KMS-11 (cell line): ENCODE measurements around the gene KCTD16.

Experiments used
- H2AFZ ChIP-seq: fragments of 200-600 bp; sonication (generic); 2 replicates; pipeline ENCODE4 v1.6.1; 2016; ENCODE audit warnings: antibody characterized with exemption, mixed run types, low read depth
- H3K27ac ChIP-seq: fragments of 200-600 bp; sonication (generic); 2 replicates; pipeline ENCODE4 v1.6.1; 2016; ENCODE audit warnings: mild to moderate bottlenecking, mixed run types
- H3K27me3 ChIP-seq: fragments of 200-600 bp; sonication (generic); 2 replicates; pipeline ENCODE4 v1.6.1; 2017; ENCODE audit warnings: mild to moderate bottlenecking, low read depth, mixed run types, moderate library complexity; ENCODE audit not compliant: insufficient read depth
- H3K36me3 ChIP-seq: fragments of 200-600 bp; sonication (generic); 2 replicates; pipeline ENCODE4 v1.6.1; 2017; ENCODE audit warnings: mild to moderate bottlenecking, mixed run types; ENCODE audit not compliant: insufficient read depth
- H3K4me1 ChIP-seq: fragments of 200-600 bp; sonication (generic); 2 replicates; pipeline ENCODE4 v1.6.1; 2016; ENCODE audit warnings: mild to moderate bottlenecking, low read depth, mixed run types; ENCODE audit not compliant: poor library complexity, severe bottlenecking
- H3K4me2 ChIP-seq: fragments of 200-600 bp; sonication (generic); 2 replicates; pipeline ENCODE4 v1.7.0; 2016; ENCODE audit warnings: mild to moderate bottlenecking, mixed run types
- H3K4me3 ChIP-seq: fragments of 200-600 bp; sonication (generic); IDR thresholded peaks from 2 replicates; pipeline ENCODE4 v1.6.1; 2017; ENCODE audit warnings: low read depth, low read length, mixed read lengths; ENCODE audit not compliant: insufficient read depth
- H3K79me2 ChIP-seq: fragments of 200-600 bp; sonication (generic); 2 replicates; pipeline ENCODE4 v1.6.1; 2016; ENCODE audit warnings: low read depth, mixed run types; ENCODE audit not compliant: insufficient read depth
- H3K9ac ChIP-seq: fragments of 200-600 bp; sonication (generic); 2 replicates; pipeline ENCODE4 v1.6.1; 2016; ENCODE audit warnings: mild to moderate bottlenecking, mixed run types
- H4K20me1 ChIP-seq: fragments of 200-600 bp; sonication (generic); 2 replicates; pipeline ENCODE4 v1.6.1; 2016; ENCODE audit warnings: mild to moderate bottlenecking, mixed run types; ENCODE audit not compliant: insufficient read depth
- TF ChIP-seq, protein P1 (sequence below): fragments of 200-600 bp; sonication (generic); conservative IDR thresholded peaks from 2 replicates; pipeline ENCODE4 v1.6.1; 2017; ENCODE audit warnings: low read depth, mild to moderate bottlenecking, antibody characterized with exemption, low read length, moderate library complexity, mixed read lengths

The KCTD16 gene

DNA sequence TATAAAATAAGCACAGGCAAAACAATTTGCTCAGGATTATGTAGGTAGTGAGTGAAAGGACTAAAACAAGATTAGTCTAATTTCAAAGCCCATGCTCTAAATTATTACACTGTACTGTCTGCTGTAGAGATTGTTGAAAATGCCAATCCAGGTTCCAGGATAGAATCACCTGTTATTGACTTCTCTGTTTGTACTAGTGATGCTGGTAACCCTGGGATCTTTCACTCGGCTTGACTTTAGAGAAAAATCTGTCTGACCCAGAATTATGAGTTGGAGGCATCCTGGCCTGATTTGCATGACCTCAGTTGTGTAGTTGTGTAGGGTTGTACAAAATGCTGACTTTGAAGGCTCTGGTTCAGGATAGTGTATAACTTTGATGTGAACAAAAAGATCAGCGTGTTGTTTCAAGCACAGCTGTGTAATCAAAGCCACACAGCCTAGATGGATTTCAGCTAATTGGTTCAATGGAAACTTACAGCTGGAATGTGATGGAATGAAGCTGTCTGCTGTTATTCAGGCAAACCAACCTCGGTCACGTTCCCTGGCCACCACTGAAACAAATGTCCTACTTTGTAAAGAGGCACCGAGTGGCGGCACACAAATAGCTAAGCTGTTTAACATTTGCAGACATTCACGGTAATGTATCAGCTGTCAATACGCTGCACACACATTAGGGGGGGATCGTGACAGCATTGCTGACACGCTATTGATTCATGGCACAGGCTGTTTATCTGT is 340.3 kb downstream of the KCTD16 start:
- no peak overlapping the region for H3K9ac ChIP-seq
- H3K79me2 ChIP-seq = no peaks in the 10 kb centered on the region
- no peak overlapping the region for H3K4me2 ChIP-seq
- no peaks in the 10 kb centered on the region for H3K27me3 ChIP-seq
- TF ChIP-seq, protein P1, sequence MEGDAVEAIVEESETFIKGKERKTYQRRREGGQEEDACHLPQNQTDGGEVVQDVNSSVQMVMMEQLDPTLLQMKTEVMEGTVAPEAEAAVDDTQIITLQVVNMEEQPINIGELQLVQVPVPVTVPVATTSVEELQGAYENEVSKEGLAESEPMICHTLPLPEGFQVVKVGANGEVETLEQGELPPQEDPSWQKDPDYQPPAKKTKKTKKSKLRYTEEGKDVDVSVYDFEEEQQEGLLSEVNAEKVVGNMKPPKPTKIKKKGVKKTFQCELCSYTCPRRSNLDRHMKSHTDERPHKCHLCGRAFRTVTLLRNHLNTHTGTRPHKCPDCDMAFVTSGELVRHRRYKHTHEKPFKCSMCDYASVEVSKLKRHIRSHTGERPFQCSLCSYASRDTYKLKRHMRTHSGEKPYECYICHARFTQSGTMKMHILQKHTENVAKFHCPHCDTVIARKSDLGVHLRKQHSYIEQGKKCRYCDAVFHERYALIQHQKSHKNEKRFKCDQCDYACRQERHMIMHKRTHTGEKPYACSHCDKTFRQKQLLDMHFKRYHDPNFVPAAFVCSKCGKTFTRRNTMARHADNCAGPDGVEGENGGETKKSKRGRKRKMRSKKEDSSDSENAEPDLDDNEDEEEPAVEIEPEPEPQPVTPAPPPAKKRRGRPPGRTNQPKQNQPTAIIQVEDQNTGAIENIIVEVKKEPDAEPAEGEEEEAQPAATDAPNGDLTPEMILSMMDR = no peak
- no peaks in the 10 kb centered on the region for H4K20me1 ChIP-seq
- H3K36me3 ChIP-seq = no peaks in the 10 kb centered on the region
- no peak overlapping the region for H3K4me3 ChIP-seq
- no peak overlapping the region for H3K27ac ChIP-seq
- no peaks in the 10 kb centered on the region for H3K4me1 ChIP-seq
- no peak overlapping the region for H2AFZ ChIP-seq

GRCh38 chr5:144511580-144512072 is 341.0 kb downstream of the KCTD16 start:
- H2AFZ ChIP-seq = no peak overlapping the region
- TF ChIP-seq, protein P1 = no peak
- no peaks in the 10 kb centered on the region for H3K79me2 ChIP-seq
- no peak overlapping the region for H3K4me2 ChIP-seq
- no peak overlapping the region for H3K27ac ChIP-seq
- H3K4me1 ChIP-seq = no peaks in the 10 kb centered on the region
- H3K4me3 ChIP-seq = no peak overlapping the region
- H3K27me3 ChIP-seq = no peaks in the 10 kb centered on the region
- no peak overlapping the region for H3K9ac ChIP-seq
- H3K36me3 ChIP-seq = no peaks in the 10 kb centered on the region
- no peaks in the 10 kb centered on the region for H4K20me1 ChIP-seq

DNA sequence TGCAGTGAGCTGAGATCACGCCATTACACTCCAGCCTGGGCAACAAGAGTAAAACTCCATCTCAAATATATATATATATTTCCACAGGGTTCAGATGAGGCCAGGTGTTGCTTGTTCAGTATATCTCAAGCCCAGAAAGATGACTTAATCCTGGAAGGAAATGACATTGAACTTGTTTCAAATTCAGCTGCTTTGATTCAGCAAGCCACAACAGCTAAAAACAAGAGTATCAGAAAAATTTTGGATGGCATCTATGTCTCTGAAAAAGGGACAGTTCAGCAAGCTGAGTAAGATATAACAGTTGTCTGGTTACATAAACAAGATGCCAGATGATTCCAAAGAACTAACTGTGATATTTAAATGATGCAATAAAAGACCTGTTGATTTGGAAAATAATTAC is 352.0 kb downstream of the KCTD16 start:
- H3K27me3 ChIP-seq = no peaks in the 10 kb centered on the region
- H3K4me1 ChIP-seq = no peaks in the 10 kb centered on the region
- TF ChIP-seq, protein P1 = no peak
- H4K20me1 ChIP-seq = no peaks in the 10 kb centered on the region
- no peak overlapping the region for H3K4me3 ChIP-seq
- H3K79me2 ChIP-seq = no peaks in the 10 kb centered on the region
- no peak overlapping the region for H3K9ac ChIP-seq
- no peak overlapping the region for H2AFZ ChIP-seq
- no peaks in the 10 kb centered on the region for H3K36me3 ChIP-seq
- no peak overlapping the region for H3K27ac ChIP-seq
- no peak overlapping the region for H3K4me2 ChIP-seq

DNA sequence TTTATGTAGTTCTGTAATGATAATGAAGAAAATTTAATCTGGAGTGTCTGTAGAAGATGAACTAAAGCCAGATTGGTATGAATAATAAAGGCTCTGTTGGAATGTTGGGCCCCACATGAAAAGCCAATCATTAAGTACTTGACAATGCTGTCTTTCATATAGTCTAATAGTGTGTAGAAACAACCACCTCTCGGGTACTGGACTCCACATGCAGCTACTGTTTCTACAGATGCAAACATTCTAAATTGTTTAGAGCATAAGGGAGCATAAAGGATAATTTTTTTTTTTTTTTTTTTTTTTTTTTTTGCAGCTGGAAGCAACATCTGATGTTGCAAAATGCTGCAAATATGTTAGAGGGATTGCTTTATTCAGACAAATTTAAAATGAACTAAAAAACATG is 354.3 kb downstream of the KCTD16 start:
- Histone ChIP-seq H3K36me3 (no peaks in the 10 kb centered on the region), H2AFZ (no peak overlapping the region), H3K27me3 (no peaks in the 10 kb centered on the region), H4K20me1 (no peaks in the 10 kb centered on the region), H3K4me1 (no peaks in the 10 kb centered on the region), H3K4me2 (no peak overlapping the region), H3K79me2 (no peaks in the 10 kb centered on the region), H3K4me3 (no peak overlapping the region), H3K27ac (no peak overlapping the region), H3K9ac (no peak overlapping the region)
- TF ChIP-seq, protein P1 = no peak
